ENCODE measurements around the gene LPAR5. TPM values are rescaled to one million over a fixed set of nuclear protein-coding genes. Genes with fewer than 3 reads are reported as not detected.
A peak's percentile ranks its signal among the peaks of the same experiment; 100 is the strongest.

Gene LPAR5
- total RNA-seq, 1 experiment from 2014 or later: 0.20 TPM

DNA sequence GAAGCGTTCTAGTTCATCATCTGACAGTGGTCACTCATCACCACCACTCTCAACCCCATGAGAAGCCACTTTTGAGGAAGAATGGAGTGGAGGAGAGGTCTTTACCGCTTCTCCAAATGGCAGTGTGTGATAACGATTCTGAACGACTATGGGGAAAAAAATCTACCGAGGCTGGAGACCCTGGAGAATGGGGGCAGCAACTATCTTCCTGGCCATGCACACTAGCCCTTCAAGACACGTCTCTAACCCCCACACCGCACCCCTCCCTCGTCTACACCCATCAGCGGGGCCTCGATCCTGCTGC, 26.8 kb upstream of the LPAR5 start:
- H3K36me3 Mint-ChIP-seq (ENCODE audit: insufficient read depth, unreplicated experiment): peaks cover 44% of the 10 kb centered on the region
- Histone ChIP-seq H3K36me3 (ENCODE audit: control insufficient read depth, insufficient read depth, low read length) (peaks cover 4% of the 10 kb centered on the region; the same call in 1 of the 2 replicates), H3K9me3 (no peaks in the 10 kb centered on the region), H3K4me3 (ENCODE audit: low read depth, low read length) (peak overlapping the region; percentile 60), H3K4me1 (peaks cover 12% of the 10 kb centered on the region; the same call in 1 of the 2 replicates), H3K27me3 (replicated peaks; ENCODE audit: control insufficient read depth, insufficient read depth, low read length) (no peaks in the 10 kb centered on the region)
- BruUV-seq (replicated peaks): no TSS peak
- no peaks in the 10 kb centered on the region for H3K27me3 Mint-ChIP-seq (ENCODE audit: insufficient read depth, unreplicated experiment)
- POLR2A ChIA-PET: no interaction called here
- H3K9me3 Mint-ChIP-seq (ENCODE audit: unreplicated experiment): no peaks in the 10 kb centered on the region
- H3K27ac Mint-ChIP-seq (ENCODE audit: unreplicated experiment): peak overlapping the region; percentile 83
- CTCF ChIA-PET: no interaction called here
- TF ChIP-seq CTCF (IDR thresholded peaks at IDR 0.05; ENCODE audit: insufficient read depth in 1 of 2, low read depth in 1 of 2, low read length in 1 of 2, severe bottlenecking in 1 of 2, unreplicated experiment in 1 of 2): no peak
- peaks cover 14% of the 10 kb centered on the region for H3K4me1 Mint-ChIP-seq (ENCODE audit: low read depth, unreplicated experiment)
- intact Hi-C loops (cut with micrococcal nuclease; ENCODE audit: unreplicated experiment): loop anchor here (2.0 kb wide), 1 partner anchor 36 kb away; no protein-coding TSS in a partner anchor
- DNase-seq: no peak
- H3K4me3 Mint-ChIP-seq (ENCODE audit: unreplicated experiment): peak overlapping the region; percentile 79

DNA sequence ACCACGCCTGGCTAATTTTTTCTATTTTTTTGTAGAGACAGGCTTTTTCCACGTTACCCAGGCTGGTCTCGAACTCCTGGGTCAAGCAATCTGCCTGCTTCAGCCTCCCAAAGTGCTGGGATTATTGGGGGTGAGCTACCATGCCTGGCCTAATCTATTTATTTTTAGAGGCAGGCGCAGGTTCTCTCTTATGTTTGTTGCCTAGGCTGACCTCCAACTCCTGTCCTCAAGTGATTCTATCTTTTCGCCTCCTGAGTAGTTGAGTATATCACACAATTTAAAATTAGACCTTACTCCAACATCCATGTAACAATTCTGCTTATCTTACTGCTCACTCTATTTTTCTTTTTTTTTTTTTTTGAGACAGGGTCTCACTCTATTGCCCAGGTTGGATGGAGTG, 18.2 kb upstream of the LPAR5 start:
- Mint-ChIP-seq H3K9me3 (ENCODE audit: unreplicated experiment) (no peaks in the 10 kb centered on the region), H3K27ac (ENCODE audit: unreplicated experiment) (no peak overlapping the region), H3K4me3 (ENCODE audit: unreplicated experiment) (no peak overlapping the region), H3K36me3 (ENCODE audit: insufficient read depth, unreplicated experiment) (peaks cover 21% of the 10 kb centered on the region), H3K27me3 (ENCODE audit: insufficient read depth, unreplicated experiment) (no peaks in the 10 kb centered on the region), H3K4me1 (ENCODE audit: low read depth, unreplicated experiment) (no peaks in the 10 kb centered on the region)
- H3K4me1 ChIP-seq: no peaks in the 10 kb centered on the region
- H3K36me3 ChIP-seq (ENCODE audit: control insufficient read depth, insufficient read depth, low read length): no peaks in the 10 kb centered on the region; the same call in none of the 2 replicates
- H3K27me3 ChIP-seq (replicated peaks; ENCODE audit: control insufficient read depth, insufficient read depth, low read length): no peaks in the 10 kb centered on the region
- no peak for TF ChIP-seq CTCF (IDR thresholded peaks at IDR 0.05; ENCODE audit: insufficient read depth in 1 of 2, low read depth in 1 of 2, low read length in 1 of 2, severe bottlenecking in 1 of 2, unreplicated experiment in 1 of 2)
- CTCF ChIA-PET: no interaction called here
- no TSS peak for BruUV-seq (replicated peaks)
- H3K9me3 ChIP-seq: no peaks in the 10 kb centered on the region
- POLR2A ChIA-PET: no interaction called here
- no peak for DNase-seq
- intact Hi-C loops (cut with micrococcal nuclease; ENCODE audit: unreplicated experiment): no loop called here
- H3K4me3 ChIP-seq (ENCODE audit: low read depth, low read length): no peak overlapping the region

GRCh38 chr12:6653342-6653741, 17.6 kb upstream of the LPAR5 start:
- no peaks in the 10 kb centered on the region for H3K4me1 ChIP-seq
- H3K4me3 Mint-ChIP-seq (ENCODE audit: unreplicated experiment): no peak overlapping the region
- ChIA-PET POLR2A (no interaction called here), CTCF (no interaction called here)
- BruUV-seq (replicated peaks): no TSS peak
- H3K36me3 Mint-ChIP-seq (ENCODE audit: insufficient read depth, unreplicated experiment): peaks cover 15% of the 10 kb centered on the region
- no peaks in the 10 kb centered on the region for H3K9me3 ChIP-seq
- H3K27ac Mint-ChIP-seq (ENCODE audit: unreplicated experiment): no peak overlapping the region
- H3K27me3 Mint-ChIP-seq (ENCODE audit: insufficient read depth, unreplicated experiment): no peaks in the 10 kb centered on the region
- DNase-seq: no peak
- no peaks in the 10 kb centered on the region; the same call in none of the 2 replicates for H3K36me3 ChIP-seq (ENCODE audit: control insufficient read depth, insufficient read depth, low read length)
- H3K4me3 ChIP-seq (ENCODE audit: low read depth, low read length): no peak overlapping the region
- intact Hi-C loops (cut with micrococcal nuclease; ENCODE audit: unreplicated experiment): no loop called here
- H3K4me1 Mint-ChIP-seq (ENCODE audit: low read depth, unreplicated experiment): no peaks in the 10 kb centered on the region
- no peak for TF ChIP-seq CTCF (IDR thresholded peaks at IDR 0.05; ENCODE audit: insufficient read depth in 1 of 2, low read depth in 1 of 2, low read length in 1 of 2, severe bottlenecking in 1 of 2, unreplicated experiment in 1 of 2)
- no peaks in the 10 kb centered on the region for H3K27me3 ChIP-seq (replicated peaks; ENCODE audit: control insufficient read depth, insufficient read depth, low read length)
- no peaks in the 10 kb centered on the region for H3K9me3 Mint-ChIP-seq (ENCODE audit: unreplicated experiment)

Measured in Caco-2 (cell line).